GM21526 (cell line): ENCODE results near the gene NUP214.

ENCODE experiments used
- ATAC-seq: cut with Tn5 transposase; IDR thresholded peaks from one replicate; pipeline ENCODE4 v1.9.1; 2021; ENCODE audit warnings: moderate library complexity; ENCODE audit not compliant: unreplicated experiment, low FRiP score

The NUP214 gene

GRCh38 chr9:131274674-131275331, 149.4 kb downstream of the NUP214 start:
- ATAC-seq: no peak

GRCh38 chr9:131275332-131276093, 150.1 kb downstream of the NUP214 start:
- no peak for ATAC-seq

GRCh38 chr9:131276094-131276888, 150.9 kb downstream of the NUP214 start, which contains the start of gene FAM78A:
FAM78A (minus strand) TSS chr9:131276510; CDS start chr9:131276179, 331 bp downstream.
- ATAC-seq: no peak

GRCh38 chr9:131276891-131277286, 151.5 kb downstream of the NUP214 start:
- no peak for ATAC-seq

GRCh38 chr9:131277287-131277909, 152.0 kb downstream of the NUP214 start:
- no peak for ATAC-seq

GRCh38 chr9:131277910-131278701, 152.7 kb downstream of the NUP214 start:
- no peak for ATAC-seq

GRCh38 chr9:131278702-131279111, 153.3 kb downstream of the NUP214 start:
- no peak for ATAC-seq

GRCh38 chr9:131279196-131279862, 153.9 kb downstream of the NUP214 start:
- no peak for ATAC-seq

GRCh38 chr9:131279863-131280570, 154.6 kb downstream of the NUP214 start:
- ATAC-seq: no peak

GRCh38 chr9:131280660-131281059, 155.3 kb downstream of the NUP214 start:
- no peak for ATAC-seq

GRCh38 chr9:131281119-131281965, 156.0 kb downstream of the NUP214 start:
- no peak for ATAC-seq

- ATAC-seq: no peak
Observed at GRCh38 chr9:131282175-131282574, 156.8 kb downstream of the NUP214 start.

- ATAC-seq: no peak
Observed at GRCh38 chr9:131282688-131283422, 157.5 kb downstream of the NUP214 start.
